HG03432 (cell line): Measurements from ENCODE around the gene CLPTM1L.
"Not testable (repeated sequence)": the region's sequence is repeated elsewhere in the genome, so short reads cannot be mapped to it uniquely, and the experiment has no call there.

ENCODE experiments used
- ATAC-seq: cut with Tn5 transposase; IDR thresholded peaks from one replicate; pipeline ENCODE4 v1.9.1; 2021; ENCODE audit warnings: mild to moderate bottlenecking, moderate library complexity; ENCODE audit not compliant: unreplicated experiment

Gene CLPTM1L

GRCh38 chr5:1328237-1329110 is 16.4 kb downstream of the CLPTM1L start:
- not testable (repeated sequence) for ATAC-seq

GRCh38 chr5:1326901-1327756 is 17.8 kb downstream of the CLPTM1L start:
- not testable (repeated sequence) for ATAC-seq

- ATAC-seq: not testable (repeated sequence)
Observed at GRCh38 chr5:1326532-1326875, 18.4 kb downstream of the CLPTM1L start.

GRCh38 chr5:1325870-1326531 is 18.9 kb downstream of the CLPTM1L start:
- no peak for ATAC-seq

- no peak for ATAC-seq
Observed at GRCh38 chr5:1325191-1325741, 19.6 kb downstream of the CLPTM1L start.

GRCh38 chr5:1324719-1325190 is 20.1 kb downstream of the CLPTM1L start:
- ATAC-seq: no peak

GRCh38 chr5:1324301-1324700 is 20.6 kb downstream of the CLPTM1L start:
- no peak for ATAC-seq

GRCh38 chr5:1323803-1324173 is 21.1 kb downstream of the CLPTM1L start:
- no peak for ATAC-seq

GRCh38 chr5:1322955-1323802 is 21.7 kb downstream of the CLPTM1L start:
- no peak for ATAC-seq

GRCh38 chr5:1322036-1322900 is 22.6 kb downstream of the CLPTM1L start:
- ATAC-seq: no peak

GRCh38 chr5:1321576-1321975 is 23.3 kb downstream of the CLPTM1L start:
- no peak for ATAC-seq

- ATAC-seq: no peak
Observed at GRCh38 chr5:1320436-1321344, 24.2 kb downstream of the CLPTM1L start.

GRCh38 chr5:1319436-1320256 is 25.3 kb downstream of the CLPTM1L start:
- ATAC-seq: no peak

GRCh38 chr5:1318659-1319251 is 26.1 kb downstream of the CLPTM1L start:
- no peak for ATAC-seq

- no peak for ATAC-seq
Observed at GRCh38 chr5:1317921-1318565, 26.9 kb downstream of the CLPTM1L start.

- no peak for ATAC-seq
Observed at GRCh38 chr5:1316588-1317340, 28.1 kb downstream of the CLPTM1L start.
